HG02840 (cell line): ENCODE measurements around the gene CDK13.

Source experiments
- ATAC-seq: cut with Tn5 transposase; IDR thresholded peaks from one replicate; pipeline ENCODE4 v1.9.1; 2021; ENCODE audit warnings: mild to moderate bottlenecking, moderate library complexity, moderate number of reproducible peaks; ENCODE audit not compliant: unreplicated experiment, low FRiP score

CDK13 gene

DNA sequence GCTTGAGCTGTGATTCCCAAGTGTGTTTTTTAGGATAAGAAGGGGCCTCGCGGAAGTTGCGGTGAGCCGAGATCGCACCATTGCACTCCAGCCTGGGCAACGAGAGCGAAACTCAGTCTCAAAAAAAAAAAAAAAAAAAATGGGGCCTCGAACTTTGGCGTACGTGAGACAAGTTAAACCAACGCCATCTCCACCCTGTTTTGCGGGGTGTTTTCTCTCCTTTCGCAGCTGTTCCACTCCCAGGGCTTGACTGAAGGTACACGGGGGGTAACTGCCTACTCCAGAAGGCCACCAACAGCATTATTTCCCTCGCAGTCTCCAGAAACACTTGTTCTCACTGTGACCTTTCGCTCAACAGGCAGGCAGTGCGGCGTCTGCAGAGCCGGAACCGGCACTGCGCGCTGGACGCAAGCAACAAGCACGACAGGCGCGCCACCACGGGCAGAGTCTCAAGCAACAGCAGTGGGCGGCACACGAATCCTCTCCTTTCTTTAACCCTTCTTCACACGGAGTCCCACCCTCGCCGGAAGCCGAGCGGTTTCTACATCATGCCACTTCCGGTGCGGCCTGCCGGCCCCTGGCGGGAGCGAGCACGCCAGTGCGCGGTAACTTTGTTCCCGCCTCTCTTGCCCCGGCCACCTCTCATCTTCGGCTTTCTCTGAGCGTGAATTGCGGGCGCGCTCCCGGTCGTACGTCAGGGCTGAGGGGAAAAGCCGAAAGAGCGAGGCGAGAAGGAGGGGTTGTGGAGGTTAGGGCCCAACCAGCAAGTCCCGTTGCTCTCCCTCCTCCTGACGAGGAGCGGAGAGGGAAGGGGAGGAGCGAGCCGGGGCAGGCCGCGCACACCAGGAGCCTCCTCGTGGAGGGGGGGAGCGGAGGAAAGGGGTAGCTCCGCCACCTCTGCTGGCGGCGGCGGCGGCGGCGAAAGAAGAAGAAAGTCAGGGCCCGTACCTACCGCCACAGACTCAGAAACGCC is 814 bp upstream of the CDK13 start:
- ATAC-seq = peak; percentile 72

DNA sequence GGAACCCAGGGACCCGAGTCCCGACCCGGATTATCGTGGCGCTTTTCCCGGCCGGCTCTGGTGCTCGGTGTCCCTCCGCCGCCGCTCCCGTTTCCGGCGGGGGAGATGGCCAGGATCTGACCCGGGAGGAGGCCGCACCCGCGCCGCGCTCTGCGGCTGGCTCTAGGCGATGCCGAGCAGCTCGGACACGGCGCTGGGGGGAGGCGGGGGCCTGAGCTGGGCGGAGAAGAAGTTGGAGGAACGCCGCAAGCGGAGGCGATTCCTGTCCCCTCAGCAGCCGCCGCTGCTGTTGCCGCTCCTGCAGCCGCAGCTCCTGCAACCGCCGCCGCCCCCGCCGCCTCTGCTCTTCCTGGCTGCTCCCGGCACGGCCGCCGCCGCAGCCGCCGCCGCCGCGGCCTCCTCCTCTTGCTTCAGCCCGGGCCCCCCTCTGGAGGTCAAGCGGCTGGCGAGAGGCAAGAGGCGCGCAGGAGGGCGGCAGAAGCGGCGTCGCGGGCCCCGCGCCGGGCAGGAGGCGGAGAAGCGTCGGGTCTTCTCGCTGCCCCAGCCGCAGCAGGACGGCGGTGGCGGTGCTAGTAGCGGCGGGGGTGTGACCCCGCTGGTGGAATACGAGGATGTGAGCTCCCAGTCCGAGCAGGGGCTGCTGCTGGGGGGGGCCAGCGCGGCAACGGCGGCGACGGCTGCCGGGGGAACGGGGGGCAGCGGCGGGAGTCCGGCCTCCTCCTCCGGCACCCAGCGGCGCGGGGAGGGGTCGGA is 593 bp downstream of the CDK13 start:
- peak; percentile 5 for ATAC-seq

DNA sequence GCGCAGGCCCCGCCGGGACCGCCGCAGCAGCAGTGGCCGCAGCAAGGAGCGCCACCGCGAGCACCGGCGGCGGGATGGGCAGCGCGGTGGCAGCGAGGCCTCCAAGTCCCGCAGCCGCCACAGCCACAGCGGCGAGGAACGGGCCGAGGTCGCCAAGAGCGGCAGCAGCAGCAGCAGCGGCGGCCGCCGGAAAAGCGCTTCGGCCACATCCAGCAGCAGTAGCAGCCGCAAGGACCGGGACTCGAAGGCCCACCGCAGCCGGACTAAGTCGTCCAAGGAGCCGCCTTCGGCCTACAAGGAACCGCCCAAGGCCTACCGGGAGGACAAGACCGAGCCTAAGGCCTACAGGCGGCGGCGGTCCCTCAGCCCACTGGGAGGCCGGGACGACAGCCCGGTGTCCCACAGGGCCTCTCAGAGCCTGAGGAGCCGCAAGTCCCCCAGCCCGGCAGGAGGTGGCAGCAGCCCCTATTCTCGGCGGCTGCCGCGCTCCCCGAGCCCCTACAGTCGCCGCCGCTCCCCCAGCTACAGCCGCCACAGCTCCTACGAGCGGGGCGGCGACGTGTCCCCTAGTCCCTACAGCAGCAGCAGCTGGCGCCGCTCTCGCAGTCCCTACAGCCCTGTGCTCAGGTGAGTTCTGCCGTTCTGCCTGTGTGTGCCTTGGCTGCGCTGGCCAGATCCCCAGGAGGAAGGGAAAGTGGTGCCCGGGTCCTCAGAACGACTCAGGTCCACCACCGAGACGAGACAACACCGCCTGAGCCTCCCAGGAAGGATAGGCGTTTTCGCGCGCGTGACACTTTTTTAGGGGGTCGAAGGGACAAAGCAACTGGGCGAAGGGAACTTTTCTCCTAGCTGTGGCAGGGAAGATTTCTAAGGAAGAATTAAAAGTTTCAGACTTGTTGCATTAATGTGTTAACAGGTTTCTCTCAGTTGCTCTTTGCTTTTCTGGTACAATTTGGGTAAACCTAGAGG is 1.5 kb downstream of the CDK13 start:
- peak; percentile 31 for ATAC-seq

DNA sequence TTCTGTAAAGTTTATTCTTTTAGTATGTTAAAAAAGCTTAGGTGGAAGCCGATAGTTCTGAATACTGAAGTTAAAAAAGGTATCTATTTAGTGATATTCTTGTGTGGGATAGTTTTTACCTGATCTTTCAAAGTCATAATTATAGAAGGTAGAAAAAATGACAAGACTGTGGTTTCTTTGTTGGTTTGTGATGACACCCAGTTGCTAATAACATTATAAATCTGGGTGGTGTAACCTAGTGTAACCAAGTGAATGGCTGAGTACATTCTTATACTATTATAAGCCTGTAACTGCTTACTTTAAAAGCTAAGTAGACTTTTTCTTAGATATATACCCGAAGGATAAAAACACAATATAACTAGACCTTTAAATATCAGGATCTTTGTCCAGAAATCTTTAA is 2.3 kb downstream of the CDK13 start:
- ATAC-seq = no peak

DNA sequence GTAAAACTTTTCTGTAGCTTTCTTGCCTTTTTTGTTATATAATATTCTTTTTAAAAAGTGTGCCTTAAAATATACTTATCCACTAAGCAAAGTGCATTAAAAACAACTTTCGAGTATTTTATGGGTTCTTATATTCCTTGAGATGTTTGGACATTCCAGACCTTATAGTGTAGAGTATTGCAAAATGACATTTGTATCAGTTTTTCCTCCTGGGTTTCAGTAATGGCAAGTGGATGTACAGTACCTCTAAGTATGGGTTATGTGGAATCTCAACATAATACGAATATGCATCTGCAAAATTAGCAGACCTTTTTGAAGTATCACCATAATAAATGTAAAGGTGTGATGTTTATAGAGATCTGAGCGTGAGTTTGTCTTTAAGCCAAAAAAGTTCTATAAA is 2.7 kb downstream of the CDK13 start:
- no peak for ATAC-seq

DNA sequence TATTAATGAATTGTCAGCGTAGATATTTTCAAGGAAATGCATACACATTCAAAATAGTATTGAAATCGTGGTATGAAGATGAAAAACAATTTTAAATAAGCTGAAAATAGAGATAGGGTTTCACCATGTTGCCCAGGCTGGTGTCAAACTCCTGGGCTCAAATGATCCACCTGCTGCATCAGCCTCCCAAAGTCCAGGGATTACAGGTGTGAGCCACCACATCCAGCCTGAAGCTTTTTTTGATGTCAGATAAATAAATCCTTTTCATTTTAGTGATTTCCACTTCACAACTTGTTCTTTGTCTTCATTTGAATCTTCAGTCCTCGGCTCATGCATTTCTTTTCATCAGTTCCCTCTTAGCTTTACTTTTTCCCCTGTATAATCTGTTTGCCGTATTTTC is 4.6 kb downstream of the CDK13 start:
- ATAC-seq = no peak

DNA sequence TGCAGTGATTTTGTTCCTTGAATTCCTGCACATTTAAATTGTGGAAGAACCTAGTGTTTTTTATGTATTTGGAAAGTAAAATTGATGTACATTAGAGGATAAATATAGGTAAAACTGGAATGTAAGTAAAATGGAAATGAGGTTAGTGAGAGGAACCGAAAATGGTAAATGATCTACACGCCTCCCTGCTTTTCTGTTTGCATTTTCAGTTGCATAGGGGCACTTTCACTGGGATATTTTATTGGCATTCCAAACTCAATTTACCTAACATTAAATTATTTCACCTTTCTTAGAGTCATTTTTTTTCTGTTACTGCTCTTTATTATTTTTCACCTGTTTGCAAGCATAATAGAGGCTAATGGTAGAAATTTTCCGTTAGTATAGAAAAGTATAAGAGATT is 8.0 kb downstream of the CDK13 start:
- ATAC-seq = no peak

DNA sequence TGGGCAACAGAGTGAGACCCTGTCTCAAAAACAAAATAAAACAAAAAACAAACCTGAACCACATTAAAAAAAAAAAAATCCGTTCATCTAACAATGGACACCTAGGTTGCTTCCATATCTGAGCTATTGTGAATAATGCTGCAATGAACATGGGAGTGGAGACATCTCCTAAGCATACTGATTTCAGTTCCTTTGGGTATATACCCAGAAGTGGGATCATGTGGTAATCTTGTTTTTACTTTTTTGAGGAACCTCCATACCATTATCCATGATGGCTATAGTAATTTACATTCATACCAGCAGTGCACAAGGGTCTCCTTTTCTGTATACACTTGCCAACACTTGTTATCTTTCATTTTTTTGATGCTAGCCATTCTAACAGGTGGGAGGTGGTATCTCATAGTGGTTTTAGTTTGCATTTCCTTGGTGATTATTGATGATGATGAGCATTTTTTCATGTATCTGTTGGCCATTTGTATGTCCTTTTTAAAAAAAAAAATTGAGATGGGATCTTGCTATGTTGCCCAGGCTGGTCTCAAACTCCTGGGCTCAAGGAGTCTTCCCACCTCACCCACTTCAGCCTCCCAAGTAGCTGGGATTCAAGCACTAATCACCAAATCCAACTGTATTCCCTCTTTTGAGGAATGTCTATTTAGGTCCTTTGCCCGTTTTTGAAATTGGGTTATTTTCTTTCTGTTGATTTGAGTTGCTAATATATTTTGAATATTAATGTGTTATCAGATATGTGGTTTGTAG is 17.5 kb downstream of the CDK13 start:
- ATAC-seq = no peak

DNA sequence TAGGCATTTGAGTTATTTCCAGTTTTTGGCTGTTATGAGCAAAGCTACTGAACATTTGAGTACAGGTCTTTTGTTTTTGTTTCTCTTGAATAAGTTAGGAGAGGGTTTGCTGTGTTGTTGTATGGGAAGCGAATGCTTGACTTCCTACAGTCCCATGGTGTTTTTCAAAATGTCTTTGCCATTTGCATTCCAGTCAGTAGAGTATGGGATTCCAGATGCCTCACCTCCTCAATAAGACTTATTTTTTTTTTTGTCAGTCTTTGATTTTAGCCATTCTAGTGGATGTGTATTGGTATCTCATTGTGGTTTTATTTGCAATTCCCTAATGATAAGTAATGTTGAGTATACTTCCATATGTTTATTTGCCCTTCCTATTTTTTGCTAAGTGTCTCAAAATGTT is 19.4 kb downstream of the CDK13 start:
- ATAC-seq = no peak

DNA sequence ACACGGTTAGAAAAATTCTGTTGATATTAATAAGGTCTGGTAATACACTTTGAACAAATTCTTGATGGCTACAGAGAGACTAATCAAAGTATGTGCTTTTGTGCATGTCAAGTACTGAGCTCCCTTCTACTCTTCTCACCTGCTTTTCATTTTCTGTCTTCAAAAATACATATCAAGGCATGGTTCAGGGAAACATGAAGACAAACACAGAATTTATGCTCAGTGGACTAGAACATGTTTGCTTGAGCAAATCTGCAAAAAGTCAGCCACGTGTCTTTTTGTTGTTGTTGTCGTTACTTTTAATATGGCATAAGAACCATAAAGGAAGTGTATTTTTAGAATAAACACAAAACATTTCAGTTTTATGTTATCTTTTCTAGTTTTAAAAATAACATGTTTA is 21.9 kb downstream of the CDK13 start:
- ATAC-seq = no peak

DNA sequence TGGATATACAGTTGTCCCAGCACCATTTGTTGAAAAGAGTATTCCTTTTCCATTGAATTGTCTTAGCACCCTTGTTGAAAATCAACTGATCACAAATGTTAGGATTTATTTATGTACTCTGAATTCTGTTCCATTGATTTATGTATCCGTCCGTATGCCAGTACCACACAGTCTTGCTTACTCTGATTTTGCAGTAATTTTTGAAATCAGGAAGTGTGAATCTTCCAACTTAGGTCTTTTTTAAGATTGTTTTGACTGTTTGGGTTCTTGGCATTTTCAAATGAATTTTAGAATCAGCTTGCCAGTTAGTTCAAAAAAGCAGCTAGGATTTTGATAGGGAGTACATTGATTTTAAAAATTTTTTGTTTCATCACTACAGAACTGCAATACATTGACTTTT is 23.7 kb downstream of the CDK13 start:
- ATAC-seq = no peak

DNA sequence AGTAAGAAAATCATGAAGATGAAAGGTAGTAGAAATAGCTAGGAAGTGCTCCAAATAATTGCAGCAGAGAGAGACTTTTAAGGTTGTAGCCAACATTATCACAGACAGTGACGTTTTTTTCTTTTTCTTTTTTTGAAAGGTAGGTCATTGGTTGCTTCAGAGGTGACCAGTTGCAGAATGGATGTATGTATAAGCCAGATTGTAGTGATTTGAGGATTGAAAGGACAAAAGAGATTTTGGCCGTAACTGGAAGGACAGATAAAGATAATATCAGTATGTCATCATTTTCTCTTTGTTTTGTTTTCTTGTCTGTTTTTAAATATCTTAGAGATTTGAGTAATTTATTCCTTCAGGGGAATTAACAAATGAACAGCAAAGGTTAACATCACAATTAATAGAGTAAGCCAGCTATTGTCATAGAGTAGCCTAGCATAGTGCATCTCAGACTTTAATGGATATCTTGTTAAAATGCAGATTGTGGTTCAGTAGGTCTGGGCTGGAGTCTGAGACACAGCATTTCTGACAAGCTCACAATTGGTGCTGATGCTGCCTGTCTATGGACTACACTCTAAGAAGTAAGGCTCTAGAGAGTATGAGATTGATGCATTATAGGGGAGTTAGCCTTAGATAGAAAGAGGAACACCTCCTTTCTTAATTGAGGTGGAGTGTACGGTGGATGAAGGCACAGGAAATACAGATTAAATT is 28.3 kb downstream of the CDK13 start:
- ATAC-seq = no peak

DNA sequence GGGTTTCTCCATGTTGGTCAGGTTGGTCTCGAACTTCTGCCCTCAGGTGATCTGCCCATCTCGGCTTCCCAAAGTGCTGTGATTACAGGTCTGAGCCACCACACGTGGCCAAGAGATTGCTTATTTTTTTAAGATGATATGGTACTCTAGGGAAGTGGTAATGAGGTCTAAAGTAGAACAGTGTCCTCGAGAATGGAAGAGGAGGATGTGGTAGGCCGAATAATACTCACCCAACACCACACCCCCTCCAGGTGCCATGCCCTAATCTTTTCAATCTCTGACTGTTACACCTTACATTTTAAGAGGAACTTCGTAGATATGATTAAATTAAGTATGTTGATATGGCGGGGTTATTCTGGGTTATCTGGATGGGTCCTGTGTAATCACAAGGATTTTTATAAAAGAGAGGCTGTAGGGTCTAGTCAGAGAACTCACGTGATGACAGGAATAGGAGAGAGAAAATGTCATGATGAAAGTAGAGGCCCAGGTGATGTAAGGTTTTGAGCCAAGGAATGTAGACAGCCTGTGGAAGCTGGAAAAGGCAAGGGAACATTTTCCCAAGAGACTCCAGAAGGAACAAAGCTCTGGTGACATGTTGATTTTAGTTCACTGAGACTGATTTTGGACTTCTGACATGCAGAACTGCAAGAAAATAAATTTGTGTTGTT is 29.5 kb downstream of the CDK13 start:
- ATAC-seq = no peak

DNA sequence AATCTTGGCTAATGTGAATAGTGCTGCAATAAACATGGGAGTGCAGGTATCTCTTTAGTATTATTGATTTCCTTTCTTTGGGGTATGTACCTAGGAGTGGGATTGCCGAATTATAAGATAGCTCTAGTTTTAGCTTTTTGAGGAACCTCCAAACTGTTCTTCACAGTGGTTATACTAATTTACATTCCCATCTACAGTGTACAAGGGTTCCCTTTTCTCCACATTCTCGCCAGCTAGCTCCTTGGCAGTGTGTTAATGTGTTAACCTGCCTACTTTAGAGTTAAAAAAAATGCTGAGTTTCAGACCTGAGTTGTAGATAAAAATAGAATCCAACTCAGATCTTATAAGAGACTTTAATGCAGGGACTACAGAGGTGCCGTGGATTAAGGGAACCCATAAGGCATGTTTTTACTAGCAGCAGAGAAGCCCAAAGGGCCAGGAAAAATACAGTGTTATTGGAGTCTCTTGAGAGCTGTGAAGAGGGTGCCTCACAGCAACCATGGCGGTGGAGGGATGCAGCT is 35.4 kb downstream of the CDK13 start:
- ATAC-seq = no peak

DNA sequence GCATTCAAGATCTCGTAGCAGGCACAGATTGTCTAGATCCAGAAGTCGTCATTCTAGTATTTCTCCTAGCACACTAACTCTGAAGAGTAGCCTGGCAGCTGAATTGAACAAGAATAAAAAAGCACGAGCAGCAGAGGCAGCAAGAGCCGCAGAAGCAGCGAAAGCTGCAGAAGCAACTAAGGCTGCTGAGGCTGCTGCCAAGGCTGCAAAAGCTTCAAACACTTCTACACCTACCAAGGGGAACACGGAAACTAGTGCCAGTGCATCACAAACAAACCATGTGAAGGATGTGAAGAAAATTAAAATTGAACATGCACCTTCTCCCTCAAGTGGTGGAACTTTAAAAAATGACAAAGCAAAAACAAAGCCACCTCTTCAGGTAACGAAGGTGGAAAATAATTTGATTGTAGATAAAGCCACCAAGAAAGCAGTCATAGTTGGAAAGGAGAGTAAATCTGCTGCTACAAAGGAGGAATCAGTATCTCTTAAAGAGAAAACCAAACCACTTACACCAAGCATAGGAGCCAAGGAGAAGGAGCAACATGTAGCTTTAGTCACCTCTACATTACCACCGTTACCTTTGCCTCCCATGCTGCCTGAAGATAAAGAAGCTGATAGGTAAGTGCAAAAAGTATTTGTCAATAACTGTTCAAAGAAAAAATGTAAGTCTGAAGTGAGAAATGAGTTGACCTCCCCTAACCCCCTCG is 37.7 kb downstream of the CDK13 start:
- no peak for ATAC-seq

DNA sequence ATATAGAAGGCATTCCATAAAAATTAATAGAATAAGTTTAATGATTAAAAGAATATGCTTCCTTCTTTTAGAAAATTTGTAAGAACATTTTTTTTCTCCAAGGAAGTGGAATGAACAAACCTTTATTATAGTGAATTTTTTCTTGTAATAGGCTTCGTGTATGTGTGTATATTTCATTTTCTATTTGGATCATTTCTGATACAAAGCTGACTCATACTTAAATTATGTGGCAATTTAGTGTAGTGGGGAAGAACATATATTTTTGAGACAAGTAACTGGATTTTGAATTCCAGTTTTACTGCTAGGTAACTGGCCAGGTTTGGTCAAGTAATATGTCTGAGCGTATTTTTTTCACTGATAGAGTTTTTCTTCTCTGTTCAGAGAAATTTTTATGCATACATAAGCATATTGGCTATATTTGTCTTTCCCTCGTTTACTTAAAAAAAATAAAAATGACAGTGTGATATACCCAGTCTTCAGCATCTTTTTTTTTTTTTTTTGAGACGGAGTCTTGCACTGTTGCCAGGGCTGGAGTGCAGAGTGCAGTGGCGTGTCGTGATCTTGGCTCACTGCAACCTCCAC is 50.8 kb downstream of the CDK13 start:
- no peak for ATAC-seq

DNA sequence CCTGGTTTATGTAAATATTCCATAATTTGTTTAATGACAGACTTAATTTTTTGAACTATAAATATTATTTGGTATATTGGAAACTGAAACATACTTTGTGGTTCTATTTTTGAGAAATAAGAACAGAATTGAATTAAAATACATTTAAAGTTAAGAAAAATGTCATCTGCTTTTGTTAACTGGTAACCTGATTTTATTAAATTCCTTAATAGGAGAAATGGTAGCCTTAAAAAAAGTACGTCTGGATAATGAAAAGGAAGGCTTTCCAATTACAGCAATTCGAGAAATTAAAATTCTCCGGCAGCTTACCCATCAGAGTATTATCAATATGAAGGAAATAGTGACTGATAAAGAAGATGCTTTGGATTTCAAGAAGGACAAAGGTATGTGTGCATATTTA is 51.6 kb downstream of the CDK13 start:
- no peak for ATAC-seq

DNA sequence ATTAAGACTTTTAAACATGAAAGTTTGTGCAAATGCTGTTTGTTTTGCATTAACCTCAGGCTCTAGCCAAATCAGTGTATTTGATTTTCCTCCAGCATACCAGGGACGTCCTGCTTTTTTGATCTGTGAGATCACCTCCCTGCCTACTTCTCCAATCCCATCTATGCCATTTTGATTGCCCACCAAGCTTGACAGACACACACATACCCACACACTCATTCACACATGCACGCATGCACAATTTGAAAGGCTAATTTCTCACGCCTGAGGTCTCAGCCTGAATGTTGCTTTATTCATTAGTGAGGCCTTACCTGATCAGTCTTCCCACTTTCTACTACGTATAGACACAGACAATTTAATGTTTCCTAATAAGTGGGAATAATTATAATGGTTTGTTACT is 53.5 kb downstream of the CDK13 start:
- no peak for ATAC-seq
